ENCODE data around the gene THAP8. TPM values are rescaled to one million over a fixed set of nuclear protein-coding genes. Genes with fewer than 3 reads are reported as not detected.

Gene THAP8
- total and polyA plus RNA-seq, 2 of the 4 experiments (the other 2 are of a cell fraction) = 1.8 to 5.9 TPM

DNA sequence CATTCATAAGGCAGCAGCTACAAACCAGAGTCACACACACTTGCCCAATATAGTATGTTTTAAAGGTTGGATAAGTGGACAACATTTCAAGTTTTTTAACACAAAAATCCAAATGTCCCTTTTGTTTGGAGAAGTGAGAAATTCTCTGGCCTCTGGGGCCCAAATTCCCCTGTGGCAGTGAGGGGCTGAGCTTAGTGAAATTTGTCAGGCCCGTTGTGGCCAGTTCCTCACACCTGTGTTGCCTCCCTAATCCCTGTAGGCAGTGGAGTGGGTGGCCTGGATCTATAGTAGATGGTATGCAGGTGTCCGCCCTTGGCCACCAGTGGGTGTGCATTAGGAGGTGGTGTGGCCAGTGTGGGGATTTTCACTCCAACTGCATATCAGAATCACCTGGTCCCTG, 7.3 kb upstream of the THAP8 start:
- CTCF ChIA-PET = interaction anchor here (1.0 to 1.4 kb wide), 3 partner anchors 53 to 108 kb away, joined by 4 to 6 read pairs (median 4); partner anchors contain the start of genes POLR2I and TBCB

More for the DNA sequence above, 7.3 kb upstream of the THAP8 start:
- H2AK5ac ChIP-seq (ENCODE audit: low read depth, low read length) = no peak overlapping the region
- no peak overlapping the region for H3K27ac ChIP-seq (ENCODE audit: insufficient read depth, low read length)
- H3K14ac ChIP-seq (replicated peaks; ENCODE audit: low read depth, low read length) = no peak overlapping the region
- no peak overlapping the region for H3K4ac ChIP-seq (ENCODE audit: low read depth, low read length)
- H3K4me3 ChIP-seq (ENCODE audit: insufficient read depth, low read depth, low read length) = no peak overlapping the region
- no peaks in the 10 kb centered on the region for H4K20me1 ChIP-seq (ENCODE audit: insufficient read depth, low read length)
- H2BK120ac ChIP-seq (ENCODE audit: low read depth, low read length) = no peak overlapping the region
- no peak overlapping the region for H3K9ac ChIP-seq (ENCODE audit: low read depth, low read length)
- H3K23ac ChIP-seq (ENCODE audit: low read depth, low read length) = no peak overlapping the region
- H2BK20ac ChIP-seq (ENCODE audit: low read depth, low read length) = no peak overlapping the region
- no CpG with 5 or more reads among the region's 2 CpGs for WGBS, 2 experiments (ENCODE audit: extremely low coverage in 2 of 2, insufficient read length in 1 of 2)
- dilution Hi-C loops (cut with HindIII; ENCODE audit: low sequenced_read_pairs, unreplicated experiment) (no loop called here), in situ Hi-C loops (cut with MboI; ENCODE audit: low sequenced_read_pairs) (no loop called here), intact Hi-C loops (cut with micrococcal nuclease) (loop anchor here (2.0 kb wide), 1 partner anchor 53 kb away; the partner anchor contains the start of genes POLR2I and TBCB)
- H3K9me1 ChIP-seq (ENCODE audit: insufficient read depth, low read length) = no peaks in the 10 kb centered on the region
- POLR2A ChIA-PET (ENCODE audit: unreplicated experiment) = no interaction called here
- no TSS peak for BruUV-seq (replicated peaks)
- peaks cover 16 to 45% of the 10 kb centered on the region in 2 experiments for H3K79me1 ChIP-seq (ENCODE audit: low read depth in 1 of 2, low read length in 2 of 2)
- no peak overlapping the region for H2AFZ ChIP-seq (replicated peaks; ENCODE audit: low read length, poor library complexity)
- no peak overlapping the region for H3K18ac ChIP-seq (ENCODE audit: low read depth, low read length)
- H3K9me3 ChIP-seq (ENCODE audit: control insufficient read depth, insufficient read depth, low read length) = no peaks in the 10 kb centered on the region
- no peak overlapping the region for H4K8ac ChIP-seq (ENCODE audit: low read depth in 2 of 2, low read length in 2 of 2)
- no peak overlapping the region for H2BK5ac ChIP-seq (ENCODE audit: low read depth, low read length, poor library complexity, severe bottlenecking)
- DNase-seq = no peak
- H4K5ac ChIP-seq (ENCODE audit: low read depth, low read length) = no peak overlapping the region
- H2AK9ac ChIP-seq (replicated peaks; ENCODE audit: low read depth, low read length, poor library complexity) = no peak overlapping the region
- TF ChIP-seq POLR2A (IDR thresholded peaks at IDR 0.05; ENCODE audit: low read depth, low read length) (no peak), FOS (IDR thresholded peaks at IDR 0.05; ENCODE audit: low read depth, low read length) (no peak), CHD1 (IDR thresholded peaks at IDR 0.05; ENCODE audit: low read depth, low read length) (no peak), RAD21 (IDR thresholded peaks at IDR 0.05; ENCODE audit: low read length) (no peak)
- TF ChIP-seq, protein P1, sequence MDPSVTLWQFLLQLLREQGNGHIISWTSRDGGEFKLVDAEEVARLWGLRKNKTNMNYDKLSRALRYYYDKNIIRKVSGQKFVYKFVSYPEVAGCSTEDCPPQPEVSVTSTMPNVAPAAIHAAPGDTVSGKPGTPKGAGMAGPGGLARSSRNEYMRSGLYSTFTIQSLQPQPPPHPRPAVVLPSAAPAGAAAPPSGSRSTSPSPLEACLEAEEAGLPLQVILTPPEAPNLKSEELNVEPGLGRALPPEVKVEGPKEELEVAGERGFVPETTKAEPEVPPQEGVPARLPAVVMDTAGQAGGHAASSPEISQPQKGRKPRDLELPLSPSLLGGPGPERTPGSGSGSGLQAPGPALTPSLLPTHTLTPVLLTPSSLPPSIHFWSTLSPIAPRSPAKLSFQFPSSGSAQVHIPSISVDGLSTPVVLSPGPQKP (IDR thresholded peaks at IDR 0.05; ENCODE audit: borderline replicate concordance, low read depth, low read length) = no peak
- TF ChIP-seq, protein P2, sequence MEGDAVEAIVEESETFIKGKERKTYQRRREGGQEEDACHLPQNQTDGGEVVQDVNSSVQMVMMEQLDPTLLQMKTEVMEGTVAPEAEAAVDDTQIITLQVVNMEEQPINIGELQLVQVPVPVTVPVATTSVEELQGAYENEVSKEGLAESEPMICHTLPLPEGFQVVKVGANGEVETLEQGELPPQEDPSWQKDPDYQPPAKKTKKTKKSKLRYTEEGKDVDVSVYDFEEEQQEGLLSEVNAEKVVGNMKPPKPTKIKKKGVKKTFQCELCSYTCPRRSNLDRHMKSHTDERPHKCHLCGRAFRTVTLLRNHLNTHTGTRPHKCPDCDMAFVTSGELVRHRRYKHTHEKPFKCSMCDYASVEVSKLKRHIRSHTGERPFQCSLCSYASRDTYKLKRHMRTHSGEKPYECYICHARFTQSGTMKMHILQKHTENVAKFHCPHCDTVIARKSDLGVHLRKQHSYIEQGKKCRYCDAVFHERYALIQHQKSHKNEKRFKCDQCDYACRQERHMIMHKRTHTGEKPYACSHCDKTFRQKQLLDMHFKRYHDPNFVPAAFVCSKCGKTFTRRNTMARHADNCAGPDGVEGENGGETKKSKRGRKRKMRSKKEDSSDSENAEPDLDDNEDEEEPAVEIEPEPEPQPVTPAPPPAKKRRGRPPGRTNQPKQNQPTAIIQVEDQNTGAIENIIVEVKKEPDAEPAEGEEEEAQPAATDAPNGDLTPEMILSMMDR (conservative IDR thresholded peaks at IDR 0.05; ENCODE audit: low read depth, low read length) = no peak
- no peaks in the 10 kb centered on the region for H3K4me1 ChIP-seq (ENCODE audit: control insufficient read depth, insufficient read depth, low read length)
- H3K56ac ChIP-seq (ENCODE audit: extremely low read depth, insufficient read depth, low read length) = no peak overlapping the region
- ATAC-seq (ENCODE audit: low read depth) = no peak
- H3K27me3 ChIP-seq (ENCODE audit: control insufficient read depth, insufficient read depth, low read length) = no peaks in the 10 kb centered on the region
- no peak overlapping the region for H2BK15ac ChIP-seq (ENCODE audit: low read depth, low read length)
- H4K91ac ChIP-seq (ENCODE audit: insufficient read depth, low read depth, low read length) = no peak overlapping the region
- H3K36me3 ChIP-seq (ENCODE audit: control insufficient read depth, insufficient read depth, low read length) = peaks cover 4% of the 10 kb centered on the region
- no peak overlapping the region for H3K4me2 ChIP-seq (ENCODE audit: low read depth, low read length)
